Neural crest cell (in vitro differentiated cells): Measurements from ENCODE around the gene SBF1. TPM values are rescaled to one million over a fixed set of nuclear protein-coding genes. Genes with fewer than 3 reads are reported as not detected.

ENCODE experiments used
- DNase-seq: peaks from one replicate; pipeline ENCODE4 v3.0.0; 2021; ENCODE audit warnings: low read depth, mixed read lengths, low spot score
- H3K27ac Mint-ChIP-seq: one replicate; pipeline ENCODE4 v1.8.0; 2021; ENCODE audit warnings: mild to moderate bottlenecking, mixed read lengths; ENCODE audit not compliant: unreplicated experiment
- H3K27me3 Mint-ChIP-seq: 2 replicates; pipeline ENCODE4 v1.8.0; 2021; ENCODE audit warnings: low read depth, mild to moderate bottlenecking, mixed read lengths
- H3K36me3 Mint-ChIP-seq: 2 replicates; pipeline ENCODE4 v1.8.0; 2021; ENCODE audit warnings: low read depth, mild to moderate bottlenecking, mixed read lengths
- H3K4me1 Mint-ChIP-seq: 2 replicates; pipeline ENCODE4 v1.8.0; 2021; ENCODE audit warnings: mixed read lengths
- H3K4me3 Mint-ChIP-seq: one replicate; pipeline ENCODE4 v1.8.0; 2021; ENCODE audit warnings: mild to moderate bottlenecking, mixed read lengths
- H3K9me3 Mint-ChIP-seq: 2 replicates; pipeline ENCODE4 v1.8.0; 2021; ENCODE audit warnings: mixed read lengths
- total RNA-seq: library from RNA; stranded (reverse); gene quantifications from 2 replicates; pipeline ENCODE4 v1.2.1, GENCODE V29; 2021
- TF ChIP-seq, protein P1 (sequence below): fragments of 200-600 bp; sonication (generic); conservative IDR thresholded peaks from 2 replicates; pipeline ENCODE4 v1.5.0; 2021; ENCODE audit warnings: antibody characterized with exemption, mild to moderate bottlenecking

SBF1 gene
- total RNA-seq, 1 donor from 2014 or later, result 130 TPM

DNA sequence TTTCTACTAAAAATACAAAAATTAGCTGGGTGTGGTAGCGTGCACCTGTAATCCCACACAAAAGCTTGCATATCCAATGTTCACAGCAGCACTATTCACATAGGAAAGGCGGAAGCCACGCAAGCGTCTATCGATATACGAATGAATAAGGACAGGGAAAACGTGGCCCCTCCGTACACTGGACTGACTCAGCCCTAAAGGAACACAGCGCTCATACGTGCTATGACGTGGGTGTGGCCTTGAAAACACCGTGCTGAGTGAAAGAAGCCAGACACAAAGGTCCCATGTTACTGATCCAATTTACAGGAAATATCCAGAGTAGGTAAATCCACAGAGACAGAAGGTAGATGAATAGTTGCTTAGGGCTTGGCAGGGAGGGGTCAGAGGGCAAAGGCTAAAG lies 25.6 kb upstream of the SBF1 start:
- Mint-ChIP-seq H3K4me3 (peak overlapping the region; percentile 69), H3K27me3 (peaks cover 2% of the 10 kb centered on the region), H3K36me3 (no peaks in the 10 kb centered on the region)

GRCh38 chr22:50498322-50498890 lies 23.6 kb upstream of the SBF1 start:
- Mint-ChIP-seq H3K27ac (no peak overlapping the region), H3K4me1 (peaks cover 14% of the 10 kb centered on the region), H3K27me3 (peaks cover 2% of the 10 kb centered on the region), H3K4me3 (peak overlapping the region; percentile 28), H3K9me3 (no peaks in the 10 kb centered on the region), H3K36me3 (no peaks in the 10 kb centered on the region)
- TF ChIP-seq, protein P1, sequence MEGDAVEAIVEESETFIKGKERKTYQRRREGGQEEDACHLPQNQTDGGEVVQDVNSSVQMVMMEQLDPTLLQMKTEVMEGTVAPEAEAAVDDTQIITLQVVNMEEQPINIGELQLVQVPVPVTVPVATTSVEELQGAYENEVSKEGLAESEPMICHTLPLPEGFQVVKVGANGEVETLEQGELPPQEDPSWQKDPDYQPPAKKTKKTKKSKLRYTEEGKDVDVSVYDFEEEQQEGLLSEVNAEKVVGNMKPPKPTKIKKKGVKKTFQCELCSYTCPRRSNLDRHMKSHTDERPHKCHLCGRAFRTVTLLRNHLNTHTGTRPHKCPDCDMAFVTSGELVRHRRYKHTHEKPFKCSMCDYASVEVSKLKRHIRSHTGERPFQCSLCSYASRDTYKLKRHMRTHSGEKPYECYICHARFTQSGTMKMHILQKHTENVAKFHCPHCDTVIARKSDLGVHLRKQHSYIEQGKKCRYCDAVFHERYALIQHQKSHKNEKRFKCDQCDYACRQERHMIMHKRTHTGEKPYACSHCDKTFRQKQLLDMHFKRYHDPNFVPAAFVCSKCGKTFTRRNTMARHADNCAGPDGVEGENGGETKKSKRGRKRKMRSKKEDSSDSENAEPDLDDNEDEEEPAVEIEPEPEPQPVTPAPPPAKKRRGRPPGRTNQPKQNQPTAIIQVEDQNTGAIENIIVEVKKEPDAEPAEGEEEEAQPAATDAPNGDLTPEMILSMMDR, result peak; percentile 70
- DNase-seq, result peak; percentile 64

More for the DNA sequence above, 25.6 kb upstream of the SBF1 start:
- Mint-ChIP-seq H3K27ac (no peak overlapping the region), H3K4me1 (peaks cover 14% of the 10 kb centered on the region), H3K9me3 (no peaks in the 10 kb centered on the region)
- TF ChIP-seq, protein P1, result no peak
- DNase-seq, result no peak

DNA sequence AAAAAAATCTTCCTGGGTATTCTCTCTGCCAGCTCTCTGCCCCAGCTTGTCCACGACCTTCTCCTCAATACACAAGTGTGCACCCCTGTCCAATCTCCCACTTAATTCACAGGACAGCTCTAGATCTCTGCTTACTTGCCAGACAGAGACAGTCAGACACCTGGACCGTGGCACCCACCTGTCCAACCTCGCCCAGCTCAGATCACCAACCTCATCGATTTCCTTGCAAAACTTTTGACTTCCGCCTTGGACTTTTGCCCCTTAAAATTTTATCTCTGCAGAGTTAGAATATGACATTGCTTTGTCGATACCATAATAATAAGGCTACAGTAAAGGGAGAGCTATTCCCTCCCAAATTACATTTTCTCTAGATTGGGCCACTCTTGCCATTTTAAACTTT lies 22.3 kb upstream of the SBF1 start:
- no peak overlapping the region for H3K4me3 Mint-ChIP-seq
- H3K9me3 Mint-ChIP-seq, result no peaks in the 10 kb centered on the region
- no peak for DNase-seq
- peaks cover 2% of the 10 kb centered on the region for H3K27me3 Mint-ChIP-seq
- TF ChIP-seq, protein P1, result no peak
- no peak overlapping the region for H3K27ac Mint-ChIP-seq
- H3K36me3 Mint-ChIP-seq, result no peaks in the 10 kb centered on the region
- H3K4me1 Mint-ChIP-seq, result peaks cover 14% of the 10 kb centered on the region

DNA sequence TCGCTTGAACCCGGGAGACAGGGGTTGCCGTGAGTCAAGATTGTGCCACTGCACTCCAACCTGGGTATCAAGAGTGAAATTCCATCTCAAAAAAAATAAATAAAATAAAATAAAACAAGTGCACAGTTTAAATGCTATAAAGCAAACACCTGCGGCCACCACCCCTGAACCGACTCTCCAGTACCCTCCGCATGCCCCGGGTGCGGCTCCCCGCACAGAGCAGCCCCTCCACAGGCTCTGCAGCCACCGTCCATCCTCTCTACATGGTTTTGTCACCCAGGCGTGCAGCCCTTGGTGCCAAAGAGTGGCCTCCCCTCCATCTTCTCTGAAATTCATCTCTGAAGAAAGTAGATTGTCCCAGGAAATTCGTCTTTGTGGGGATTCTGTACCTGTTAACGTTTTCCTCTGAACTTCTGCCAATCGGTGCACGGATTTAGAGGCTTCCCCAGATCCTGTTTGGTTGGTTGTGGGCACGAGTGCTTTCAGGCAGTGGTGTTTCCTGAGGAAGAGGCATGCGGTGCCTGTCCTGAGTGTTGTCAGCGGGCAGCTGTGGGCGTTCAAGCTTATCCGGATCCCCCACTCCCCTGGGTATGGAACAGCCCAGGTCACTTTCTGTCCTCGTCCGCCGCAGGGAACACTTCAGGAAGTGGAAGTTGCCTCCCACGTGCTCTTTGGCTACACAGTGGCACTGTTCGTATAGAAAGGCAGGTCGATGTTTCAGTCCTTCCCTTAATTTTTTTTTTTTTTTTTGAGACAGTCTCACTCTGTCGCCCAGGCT lies 15.9 kb upstream of the SBF1 start:
- Mint-ChIP-seq H3K4me3 (no peak overlapping the region), H3K9me3 (no peaks in the 10 kb centered on the region)
- TF ChIP-seq, protein P1, result no peak

DNA sequence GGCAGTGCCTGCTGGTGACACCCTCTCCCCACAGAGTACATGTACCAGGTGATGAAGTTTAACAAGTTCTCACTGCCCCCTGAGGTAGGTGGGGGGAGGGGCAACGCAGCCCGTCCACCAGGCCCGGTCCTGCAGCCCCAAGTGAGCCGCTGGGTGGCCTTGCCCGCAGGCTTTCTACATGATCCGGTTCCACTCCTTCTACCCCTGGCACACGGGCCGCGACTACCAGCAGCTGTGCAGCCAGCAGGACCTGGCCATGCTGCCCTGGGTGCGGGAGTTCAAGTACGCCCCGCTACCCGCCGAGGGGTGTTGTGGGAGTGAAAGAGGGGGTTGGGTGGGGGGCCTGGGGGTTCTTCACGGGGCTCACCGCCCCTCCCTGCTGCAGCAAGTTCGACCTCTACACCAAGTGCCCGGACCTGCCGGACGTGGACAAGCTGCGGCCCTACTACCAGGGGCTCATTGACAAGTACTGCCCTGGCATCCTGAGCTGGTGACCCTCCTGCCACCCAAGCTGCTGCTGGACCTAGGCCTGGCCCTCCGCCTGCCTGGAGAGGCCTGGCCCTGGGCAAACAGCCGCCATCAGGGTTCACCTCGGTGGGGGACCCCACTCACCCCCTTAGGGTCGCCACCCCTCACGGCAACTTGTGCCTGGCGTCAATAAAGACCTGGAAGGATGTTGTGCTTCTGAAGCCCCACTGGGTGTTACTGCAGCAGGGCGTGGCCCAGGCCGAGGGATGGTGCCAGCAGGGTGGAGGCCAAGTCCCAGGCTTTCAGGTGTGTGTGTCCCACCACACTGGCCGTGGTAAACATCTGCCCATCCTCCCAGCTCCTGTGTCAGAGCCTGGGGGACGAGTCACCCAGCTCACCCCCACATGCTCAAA lies 14.8 kb upstream of the SBF1 start:
- H3K27me3 Mint-ChIP-seq, result peaks cover 3% of the 10 kb centered on the region
- no peak overlapping the region for H3K27ac Mint-ChIP-seq
- H3K9me3 Mint-ChIP-seq, result no peaks in the 10 kb centered on the region
- TF ChIP-seq, protein P1, result no peak
- DNase-seq, result no peak
- H3K4me1 Mint-ChIP-seq, result no peaks in the 10 kb centered on the region
- H3K36me3 Mint-ChIP-seq, result no peaks in the 10 kb centered on the region
- H3K4me3 Mint-ChIP-seq, result no peak overlapping the region

More for the DNA sequence above, 15.9 kb upstream of the SBF1 start:
- no peak overlapping the region for H3K27ac Mint-ChIP-seq
- H3K36me3 Mint-ChIP-seq, result no peaks in the 10 kb centered on the region
- no peaks in the 10 kb centered on the region for H3K4me1 Mint-ChIP-seq
- DNase-seq, result no peak
- peaks cover 3% of the 10 kb centered on the region for H3K27me3 Mint-ChIP-seq
